NCI-H345 treated with DMSO at 0.1 percent for 48 hours (cell line): ENCODE results near the gene CYP2U1.
"Not testable (repeated sequence)": the region's sequence is repeated elsewhere in the genome, so short reads cannot be mapped to it uniquely, and the experiment has no call there.

Source experiments
- DNase-seq: peaks from one replicate; lab custom pipeline; 2025; ENCODE audit not compliant: unreplicated experiment; lab: John Stamatoyannopoulos, UW

CYP2U1 gene

DNA sequence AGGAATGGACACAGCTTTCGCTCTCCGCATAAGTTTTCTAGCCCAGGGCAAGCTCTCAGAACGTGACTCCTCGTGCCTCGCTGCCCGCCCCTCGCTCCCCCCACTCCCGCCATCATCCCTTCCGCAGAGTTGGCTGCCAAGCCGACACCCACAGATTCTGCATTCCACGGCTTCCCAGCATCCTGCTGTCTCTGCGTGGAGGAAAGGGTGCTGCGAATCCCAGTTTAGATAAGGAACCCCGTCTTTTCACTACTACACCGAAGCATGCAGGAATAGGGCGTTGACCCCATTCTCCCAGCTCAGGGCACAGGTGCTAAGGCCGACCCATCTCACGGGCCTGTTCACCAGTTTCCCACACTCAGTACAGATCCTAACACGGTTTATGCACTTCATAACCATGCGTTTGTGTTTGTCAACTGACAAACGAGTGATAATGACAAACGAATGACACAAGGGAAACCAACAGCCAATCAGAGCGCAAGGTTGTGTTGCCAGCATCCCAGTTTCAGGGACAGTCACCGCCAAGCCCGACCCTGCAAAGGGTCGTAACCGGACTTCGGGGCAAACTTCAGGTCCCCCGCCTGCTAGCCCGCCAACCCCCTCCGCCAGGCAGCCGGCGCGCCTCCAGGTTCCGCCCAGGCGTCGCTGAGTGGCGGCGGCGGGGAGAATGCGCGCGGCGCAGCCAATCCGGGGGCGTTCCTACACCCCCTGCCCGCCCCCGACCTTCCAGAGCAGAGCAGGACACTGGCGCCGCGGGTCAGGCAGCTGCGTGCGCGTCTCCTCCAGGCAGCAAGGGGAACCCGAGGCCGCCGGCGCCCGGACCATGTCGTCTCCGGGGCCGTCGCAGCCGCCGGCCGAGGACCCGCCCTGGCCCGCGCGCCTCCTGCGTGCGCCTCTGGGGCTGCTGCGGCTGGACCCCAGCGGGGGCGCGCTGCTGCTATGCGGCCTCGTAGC lies at the start of gene CYP2U1:
CYP2U1 (plus strand) TSS at position 729 of the 954 bp plus-strand sequence; CDS start at position 824, 95 bp downstream.
- peak; percentile 40 for DNase-seq

DNA sequence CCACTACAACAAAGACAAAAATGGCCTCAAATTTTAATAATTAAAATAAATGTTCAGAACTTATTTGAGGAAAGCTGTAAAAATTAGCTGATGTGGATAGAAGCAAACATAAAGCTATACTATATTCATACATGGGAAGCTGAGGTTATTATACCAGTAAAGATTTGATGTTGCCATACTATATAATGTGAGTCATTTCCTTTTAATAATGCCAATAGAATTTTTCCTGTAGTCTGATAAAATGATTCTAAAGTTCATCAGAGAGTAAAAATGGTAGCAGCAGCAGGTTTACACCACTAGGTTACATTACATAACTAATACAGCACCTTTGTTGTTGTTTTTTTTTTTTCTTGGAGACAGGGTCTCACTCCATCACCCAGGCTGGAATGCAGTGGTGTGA lies 45.5 kb upstream of the CYP2U1 start:
- DNase-seq = no peak

DNA sequence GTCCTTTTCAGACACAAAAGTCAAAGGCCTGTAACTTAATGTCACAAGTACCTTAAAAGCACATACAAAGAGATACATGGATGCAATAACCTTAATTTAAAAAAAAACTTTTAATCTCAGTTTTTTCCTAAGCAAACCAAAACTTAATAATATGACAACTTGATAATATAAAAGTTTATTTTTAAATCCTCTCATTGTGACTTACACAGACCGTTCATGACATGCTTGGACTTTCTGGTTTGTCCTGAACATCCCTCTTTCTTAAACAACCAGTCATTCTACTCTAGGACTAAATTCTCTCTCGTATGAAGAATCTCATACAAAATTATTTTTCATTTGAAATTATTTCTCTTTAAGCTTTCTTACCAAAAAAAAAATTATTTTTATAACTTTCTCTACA lies 43.1 kb upstream of the CYP2U1 start:
- no peak for DNase-seq

DNA sequence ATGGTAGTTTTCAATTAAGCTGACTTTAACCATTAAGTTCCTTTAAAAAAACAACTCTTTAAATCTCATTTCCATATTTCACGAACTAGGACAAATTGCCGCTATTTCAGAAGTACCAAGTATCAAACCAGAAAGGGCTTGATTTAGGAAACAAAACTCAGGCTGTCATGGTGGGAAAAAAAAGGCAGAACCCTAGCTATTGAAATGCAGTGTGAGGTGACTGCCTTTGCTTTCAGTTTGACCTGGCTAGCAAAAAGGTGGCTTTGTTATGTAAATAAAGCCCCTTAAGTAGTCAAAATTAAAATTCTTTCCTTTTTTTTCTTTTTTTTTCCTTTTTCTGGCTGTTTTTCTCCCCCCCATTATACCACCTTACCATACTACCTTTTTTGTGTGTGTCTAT lies 40.6 kb upstream of the CYP2U1 start:
- no peak for DNase-seq

DNA sequence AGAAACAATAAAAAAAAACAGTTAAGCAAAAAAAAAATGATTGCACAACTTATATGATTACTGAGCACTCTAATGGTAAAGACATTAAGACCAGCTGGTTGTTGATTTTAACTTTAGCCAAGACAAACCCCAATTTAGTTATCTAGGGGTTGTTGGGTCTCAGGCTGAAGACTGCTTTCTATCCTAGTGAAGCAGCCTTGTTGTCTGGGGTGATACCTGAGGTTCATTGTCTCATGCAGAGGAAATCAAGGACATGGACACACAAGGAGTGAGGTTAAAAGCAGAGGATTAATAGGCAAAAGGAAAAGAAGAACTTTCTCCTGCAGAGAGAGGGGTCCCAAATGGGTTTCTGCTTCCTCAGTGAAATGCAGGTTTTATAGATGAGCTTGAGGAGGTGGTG lies 40.0 kb upstream of the CYP2U1 start:
- no peak for DNase-seq

GRCh38 chr4:107893171-107894137 lies 37.9 kb upstream of the CYP2U1 start:
- DNase-seq = no peak

DNA sequence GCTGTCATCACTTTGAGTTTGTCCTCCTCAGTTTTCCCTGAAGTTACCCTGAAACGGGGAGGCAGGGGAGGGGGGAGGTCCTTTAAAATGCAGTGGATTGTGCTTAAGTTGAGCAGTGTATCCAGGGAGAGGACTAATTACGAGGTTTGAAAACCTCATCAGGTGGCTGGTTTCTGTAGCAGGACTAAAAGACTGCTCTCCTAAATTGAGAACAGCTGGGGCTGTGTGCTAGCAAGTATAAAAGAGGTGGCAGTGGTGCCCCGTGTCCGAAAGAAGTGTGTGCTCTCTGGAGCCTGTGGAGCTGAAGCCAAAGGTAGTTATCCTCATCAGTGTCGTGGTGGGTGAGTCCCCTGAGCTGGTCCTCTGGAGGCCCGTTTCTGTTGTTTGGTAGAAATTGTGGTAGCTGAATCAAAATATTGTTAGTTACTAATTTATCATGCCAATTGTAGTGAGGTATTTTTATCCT lies 37.2 kb upstream of the CYP2U1 start:
- no peak for DNase-seq

DNA sequence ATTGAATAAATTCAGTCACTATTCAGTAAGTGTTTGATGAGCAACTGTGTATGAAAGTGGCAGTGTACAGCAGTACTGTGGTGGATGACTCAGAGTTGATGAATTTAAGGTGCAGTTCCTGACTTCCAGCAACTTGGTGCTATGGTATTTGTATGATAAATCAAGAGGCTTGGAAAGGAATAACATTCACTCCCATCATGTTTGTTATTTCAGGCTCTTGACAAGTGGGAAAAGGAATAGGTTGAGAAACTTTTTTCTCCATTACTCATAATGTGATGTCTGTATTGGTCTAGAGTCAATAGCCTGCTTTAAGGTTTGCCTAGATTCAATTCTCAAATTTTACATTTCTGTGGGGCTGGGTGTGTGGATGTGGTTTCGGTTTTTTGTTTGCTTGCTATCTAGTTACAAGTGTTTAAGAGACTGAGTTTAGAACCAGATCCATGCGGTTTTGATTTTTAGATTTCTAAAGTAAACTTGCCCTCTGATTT lies 35.1 kb upstream of the CYP2U1 start:
- DNase-seq = no peak

DNA sequence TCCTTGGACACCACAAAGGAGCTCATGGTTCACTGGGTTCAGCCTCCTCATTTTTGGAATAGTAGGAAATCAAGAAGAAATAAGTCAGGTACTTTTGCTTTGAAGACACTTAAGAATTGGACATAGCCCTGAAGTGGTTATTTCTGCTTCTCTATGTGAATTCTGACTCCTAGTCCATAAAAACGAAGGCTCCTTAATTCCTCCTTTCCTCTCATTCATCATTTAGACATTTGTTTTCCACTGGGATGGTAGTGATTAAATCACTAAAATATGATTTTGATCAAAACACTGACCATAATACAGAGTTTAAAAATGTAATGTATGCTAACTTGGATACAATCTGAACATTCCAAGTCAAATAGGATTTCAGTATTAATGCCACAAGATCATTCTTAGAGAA lies 34.7 kb upstream of the CYP2U1 start:
- no peak for DNase-seq

GRCh38 chr4:107897823-107898222 lies 33.5 kb upstream of the CYP2U1 start:
- DNase-seq = no peak

- DNase-seq = no peak
Measured at GRCh38 chr4:107900067-107900466, 31.3 kb upstream of the CYP2U1 start.

DNA sequence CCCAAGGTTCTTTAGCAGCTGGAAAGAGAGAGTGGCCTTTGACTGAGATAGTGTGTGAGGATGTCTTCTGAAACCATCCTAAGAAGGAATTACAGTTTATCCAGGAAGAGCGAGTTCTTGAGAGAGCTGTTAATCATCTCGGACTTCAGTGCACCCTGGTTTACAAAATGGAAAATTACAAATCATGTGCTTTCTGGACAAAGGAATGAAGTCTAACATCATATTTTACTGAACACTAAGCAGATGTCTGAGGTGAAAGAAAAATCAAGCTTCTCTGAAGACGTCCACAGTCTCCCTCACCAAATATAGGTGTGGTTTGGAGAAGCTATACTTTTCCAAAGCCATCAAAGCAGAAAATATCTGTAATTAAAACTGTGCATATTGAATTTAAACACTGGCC lies 30.8 kb upstream of the CYP2U1 start:
- DNase-seq = no peak

DNA sequence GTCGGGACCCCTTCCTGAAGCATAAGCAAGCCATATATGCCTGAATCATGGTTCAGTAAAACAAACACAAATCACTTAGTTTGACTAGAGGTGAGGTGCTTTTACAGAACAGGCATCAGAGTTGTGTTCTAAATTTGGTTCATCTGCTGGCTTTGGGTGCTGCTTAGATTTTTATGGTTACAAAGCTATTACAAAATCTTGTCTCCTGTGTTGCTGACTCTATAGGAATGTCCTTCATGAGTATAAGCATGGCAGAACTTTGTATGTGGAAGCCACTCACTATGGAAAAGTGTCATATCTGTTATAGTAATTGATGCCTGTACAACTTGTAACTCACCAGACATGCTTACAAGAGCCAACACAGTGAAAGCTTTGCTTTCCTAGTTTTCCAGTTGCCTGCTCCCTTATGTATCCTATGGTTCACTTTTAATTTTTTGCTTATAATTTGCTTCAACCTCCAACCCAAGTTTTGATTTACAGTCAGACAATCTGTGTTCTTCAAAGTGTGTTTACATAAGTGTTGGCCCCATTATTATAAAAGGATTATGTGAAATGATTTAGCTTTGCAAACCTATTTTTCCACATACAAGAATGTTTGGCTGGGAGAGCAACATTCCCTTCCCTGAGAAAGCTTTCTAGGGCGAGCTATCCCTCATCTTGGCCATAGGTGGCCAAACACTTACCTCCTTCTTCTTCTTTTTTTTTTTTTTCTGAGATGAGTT lies 30.0 kb upstream of the CYP2U1 start:
- no peak for DNase-seq

DNA sequence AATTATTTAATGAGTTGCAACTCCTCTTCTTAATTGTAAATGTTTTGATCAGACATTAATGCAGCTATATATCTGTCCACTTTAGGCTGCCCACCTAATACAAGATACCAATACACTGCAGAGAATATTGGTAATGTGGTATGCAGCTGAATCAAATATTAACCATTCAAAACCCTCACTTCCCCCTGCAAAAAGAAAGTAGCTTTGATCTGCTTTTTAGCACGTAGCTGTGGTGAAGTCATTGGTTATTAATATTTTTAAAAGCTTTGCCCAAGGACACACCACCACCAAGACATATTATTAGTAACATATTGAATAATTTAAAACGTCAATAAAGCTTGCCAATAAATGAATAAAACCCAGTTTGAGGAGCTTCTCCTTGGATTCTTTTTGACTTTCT lies 28.6 kb upstream of the CYP2U1 start:
- no peak for DNase-seq

DNA sequence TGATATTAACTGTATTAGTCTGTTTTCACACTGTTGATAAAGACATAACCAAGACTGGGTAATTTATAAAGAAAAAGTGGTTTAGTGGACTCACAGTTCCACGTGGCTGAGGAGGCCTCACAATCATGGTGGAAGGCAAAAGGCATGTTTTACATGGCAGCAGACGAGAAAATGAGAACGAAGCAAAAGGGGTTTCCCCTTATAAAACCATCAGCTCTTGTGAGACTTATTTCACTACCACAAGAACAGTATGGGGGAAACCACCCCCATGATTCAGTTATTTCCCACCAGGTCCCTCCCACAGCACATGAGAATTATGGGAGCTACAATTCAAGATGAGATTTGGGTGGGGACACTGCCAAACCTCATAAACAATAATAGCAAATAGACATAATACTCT lies 26.3 kb upstream of the CYP2U1 start:
- not testable (repeated sequence) for DNase-seq

DNA sequence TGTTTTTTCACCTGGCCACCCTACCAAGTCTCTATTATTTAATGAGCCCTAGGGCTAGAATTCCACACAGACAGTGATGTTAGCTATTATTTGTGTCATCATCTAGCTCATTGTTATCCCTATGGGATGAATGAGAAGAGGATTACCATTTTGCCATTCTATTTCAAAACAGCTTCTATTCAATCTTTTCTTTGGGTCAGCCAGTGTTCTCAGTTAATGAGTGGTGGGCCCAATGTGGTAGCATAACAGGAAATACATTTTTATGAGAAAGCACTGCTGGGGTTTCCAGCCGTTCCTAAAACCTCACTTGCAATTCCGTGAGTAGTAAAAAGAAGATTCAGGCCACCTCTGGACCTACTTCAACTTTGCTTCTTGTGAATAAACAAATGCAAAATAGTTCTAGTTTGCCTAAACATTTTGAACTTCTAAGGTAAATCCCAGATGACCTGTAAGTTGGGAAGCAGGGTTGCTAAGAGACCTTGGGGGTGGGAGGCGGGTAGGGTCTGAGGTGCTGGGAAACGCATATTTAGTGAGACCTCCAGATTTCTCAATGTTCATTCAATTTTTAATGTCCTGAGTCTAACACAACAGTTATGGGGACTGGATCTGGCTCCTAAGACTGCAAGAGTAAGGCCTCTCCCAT lies 24.8 kb upstream of the CYP2U1 start:
- no peak for DNase-seq

DNA sequence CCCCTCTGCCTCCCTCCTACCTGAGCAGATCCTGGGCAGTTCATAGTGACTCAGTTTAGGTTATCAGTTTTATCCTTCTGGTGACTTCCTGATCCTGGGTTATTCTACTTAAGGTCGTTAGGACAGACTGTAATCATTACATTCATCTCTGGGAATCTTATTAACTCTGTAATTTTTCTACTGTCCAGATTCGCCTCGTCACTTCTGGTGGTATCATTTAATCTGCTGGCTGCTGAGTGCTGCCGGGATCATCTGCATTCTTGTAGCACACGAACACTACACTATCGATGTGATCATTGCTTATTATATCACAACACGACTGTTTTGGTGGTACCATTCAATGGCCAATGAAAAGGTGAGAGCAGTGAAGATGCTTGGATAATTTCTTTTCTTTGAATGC lies 23.0 kb upstream of the CYP2U1 start:
- no peak for DNase-seq

DNA sequence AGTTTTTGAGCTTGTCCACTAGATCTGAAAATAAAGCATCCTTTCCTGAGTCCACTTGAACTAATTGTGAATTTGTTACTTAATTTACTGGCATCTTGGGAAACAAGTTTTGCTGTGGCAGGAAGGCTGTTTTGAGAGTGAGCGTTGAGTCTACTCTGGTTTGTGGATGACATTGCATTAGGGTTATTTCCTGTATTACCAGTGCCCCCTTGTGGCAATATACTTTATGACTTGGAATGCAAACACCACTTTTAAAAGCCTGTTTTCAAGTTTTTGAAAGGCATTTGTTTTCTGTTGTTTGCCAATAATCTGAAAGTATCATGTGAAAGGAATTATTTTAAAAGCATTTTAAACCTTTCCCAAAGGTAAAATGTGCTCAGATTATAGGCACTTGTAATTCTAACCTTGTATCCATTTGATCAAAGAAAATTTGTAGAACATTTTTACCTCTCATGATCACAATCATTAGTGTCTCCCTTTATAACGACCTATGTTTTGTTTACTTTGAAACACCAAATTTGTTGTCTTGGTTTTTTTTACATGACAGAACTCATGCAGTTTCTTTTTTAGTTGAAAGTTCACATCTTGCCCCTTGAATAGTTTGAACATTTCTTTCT lies 18.0 kb upstream of the CYP2U1 start:
- DNase-seq = peak; percentile 15

DNA sequence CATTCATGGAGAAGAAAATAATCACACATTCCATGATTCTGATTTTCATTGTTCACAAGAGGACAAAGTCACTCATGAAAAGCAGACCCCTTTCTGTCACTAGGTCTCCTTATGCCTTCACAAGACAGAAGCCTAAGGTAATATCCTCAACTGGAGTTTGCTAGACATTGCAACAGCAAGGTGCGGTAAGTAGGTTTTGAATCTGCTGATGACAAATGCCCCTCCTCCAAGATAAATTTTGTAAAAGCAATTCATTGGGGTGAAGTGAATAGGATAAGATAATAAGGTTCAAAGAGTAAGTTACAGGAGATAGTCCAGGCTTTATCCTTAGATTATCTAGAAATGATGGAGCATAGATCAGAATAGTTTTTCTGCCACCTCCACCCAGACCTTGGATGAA lies 16.1 kb upstream of the CYP2U1 start:
- DNase-seq = no peak

- DNase-seq = no peak
Measured at GRCh38 chr4:107916623-107917022, 14.7 kb upstream of the CYP2U1 start.
